Activated effector memory CD4-positive, alpha-beta T cell treated with Interleukin-2 at 50 U/mL for 16 hours (primary cell): ENCODE data around the gene ST8SIA1.

ENCODE experiments used
- DNase-seq: peaks from one replicate; pipeline ENCODE4 v3.0.0-alpha.2; 2020

ST8SIA1 gene

DNA sequence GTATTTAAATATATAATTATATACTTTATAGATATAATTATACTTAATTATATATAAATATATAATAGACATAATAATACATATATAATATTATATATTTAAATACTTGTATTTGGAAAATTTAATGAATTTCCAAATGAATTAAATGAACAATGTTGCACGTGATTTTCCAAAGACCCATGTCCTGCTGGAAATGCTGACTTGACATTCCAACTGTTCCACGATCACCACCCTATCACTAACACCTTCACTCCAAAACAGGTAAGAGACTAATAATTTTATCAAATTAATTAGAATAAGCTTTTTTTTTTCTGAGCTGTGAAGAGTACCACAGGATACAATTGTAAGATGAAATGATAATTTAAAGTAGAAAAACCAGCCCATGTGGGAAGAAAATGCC, 103.4 kb downstream of the ST8SIA1 start:
- no peak for DNase-seq

DNA sequence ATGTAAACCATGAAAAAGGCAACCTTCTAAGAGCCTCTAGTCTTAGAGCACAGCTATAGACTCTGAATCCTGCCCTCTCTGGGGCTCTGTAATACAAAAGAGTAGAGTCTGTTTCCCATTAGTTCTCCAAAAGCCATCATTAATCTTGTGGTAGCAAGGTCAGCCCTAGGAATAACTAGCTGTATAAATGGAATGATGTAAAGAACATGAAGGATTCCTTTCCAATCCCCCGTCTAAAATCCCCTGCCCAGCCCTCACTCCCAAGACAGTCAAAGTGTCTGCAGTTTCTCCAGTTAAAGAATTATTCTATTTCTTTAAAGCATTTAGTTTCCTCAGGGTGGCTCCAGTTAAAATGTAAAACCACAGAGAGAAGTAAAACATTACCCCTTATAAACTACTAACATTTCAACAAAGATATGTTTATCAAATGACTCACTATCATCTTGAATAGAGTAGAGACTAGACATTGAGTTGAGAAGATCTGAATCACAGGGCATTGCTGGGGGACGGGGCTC, 104.2 kb downstream of the ST8SIA1 start:
- no peak for DNase-seq

GRCh38 chr12:22229652-22230279, 104.7 kb downstream of the ST8SIA1 start:
- no peak for DNase-seq

DNA sequence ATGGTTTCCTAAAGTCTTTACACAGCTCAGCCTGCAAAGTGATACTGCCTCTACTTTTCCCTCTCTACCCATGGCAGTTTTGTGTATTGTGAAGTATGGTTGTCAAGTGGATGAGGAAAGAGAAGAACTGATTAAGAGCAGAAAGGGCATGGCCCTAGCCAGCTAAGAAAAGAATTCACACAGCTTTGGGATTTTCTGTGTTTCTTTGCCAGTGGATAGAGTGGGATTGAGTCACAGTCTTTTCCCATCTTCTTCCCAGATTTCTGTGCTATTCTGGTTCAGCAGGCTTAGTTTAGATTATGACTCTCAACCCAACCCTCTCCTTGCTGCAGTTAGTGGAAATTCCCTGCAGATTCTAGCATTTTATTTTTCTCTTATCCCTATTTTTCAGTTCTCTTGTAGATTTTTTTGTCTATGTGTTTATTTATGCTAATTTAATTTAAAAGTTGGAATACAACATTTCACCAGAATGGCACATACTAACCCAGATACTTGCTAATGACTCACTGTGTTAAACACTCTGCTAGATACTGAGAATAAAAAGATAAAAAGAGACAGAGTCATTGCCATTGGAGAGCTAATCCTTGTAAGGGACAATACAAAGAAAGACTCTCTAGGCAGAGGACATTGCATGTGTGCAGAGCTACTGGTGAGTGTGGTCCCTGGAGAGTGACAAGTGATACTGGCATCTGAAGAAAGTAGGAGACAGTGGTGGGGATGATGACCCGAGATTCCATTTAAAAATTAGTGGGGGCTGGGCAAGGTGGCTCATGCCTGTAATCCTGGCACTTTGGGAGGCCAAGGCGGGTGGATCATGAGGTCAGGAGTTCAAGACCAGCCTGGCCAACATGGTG, 106.3 kb downstream of the ST8SIA1 start:
- DNase-seq = no peak

DNA sequence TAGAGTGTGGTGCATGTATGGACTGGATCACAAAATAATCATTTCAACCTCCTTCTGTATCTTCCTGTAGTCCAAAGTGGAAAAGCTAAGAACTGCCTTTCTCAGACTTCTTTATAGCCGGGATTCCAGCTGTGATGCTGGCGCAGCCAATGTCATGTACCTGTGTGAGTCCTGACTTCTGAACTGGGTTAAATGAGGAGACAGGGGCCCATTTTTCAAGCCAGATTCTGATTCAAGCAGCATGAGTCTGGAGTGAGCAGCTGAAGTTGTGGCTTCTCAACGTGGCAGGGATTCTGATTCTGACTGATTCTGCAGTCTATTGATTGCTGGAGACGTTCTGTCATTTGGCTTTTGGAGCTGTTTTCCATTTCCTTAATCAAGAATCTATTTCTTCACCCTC, 111.2 kb downstream of the ST8SIA1 start:
- DNase-seq = no peak

GRCh38 chr12:22217556-22217955, 117.0 kb downstream of the ST8SIA1 start:
- DNase-seq = no peak

- DNase-seq = no peak
Observed at GRCh38 chr12:22215467-22216253, 118.8 kb downstream of the ST8SIA1 start.

GRCh38 chr12:22211128-22211527, 123.4 kb downstream of the ST8SIA1 start:
- DNase-seq = no peak

DNA sequence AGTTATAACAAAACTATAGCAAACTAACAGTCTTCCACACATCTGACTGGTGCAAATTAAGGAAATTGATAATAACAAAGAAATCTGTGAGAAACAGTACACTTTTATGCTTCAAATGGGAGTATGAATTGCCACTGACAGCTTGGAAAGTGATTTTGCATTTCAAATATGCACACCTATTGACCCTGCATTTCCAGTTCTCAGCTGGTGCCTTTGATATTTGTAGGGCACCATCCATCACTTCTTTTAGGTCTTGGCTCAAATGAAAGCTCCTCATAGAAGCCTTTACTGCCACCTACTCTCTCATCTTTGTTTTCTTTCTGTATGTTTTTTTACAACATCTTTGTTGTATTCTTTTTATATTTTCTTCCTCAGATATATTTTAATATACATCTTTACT, 125.1 kb downstream of the ST8SIA1 start:
- no peak for DNase-seq

DNA sequence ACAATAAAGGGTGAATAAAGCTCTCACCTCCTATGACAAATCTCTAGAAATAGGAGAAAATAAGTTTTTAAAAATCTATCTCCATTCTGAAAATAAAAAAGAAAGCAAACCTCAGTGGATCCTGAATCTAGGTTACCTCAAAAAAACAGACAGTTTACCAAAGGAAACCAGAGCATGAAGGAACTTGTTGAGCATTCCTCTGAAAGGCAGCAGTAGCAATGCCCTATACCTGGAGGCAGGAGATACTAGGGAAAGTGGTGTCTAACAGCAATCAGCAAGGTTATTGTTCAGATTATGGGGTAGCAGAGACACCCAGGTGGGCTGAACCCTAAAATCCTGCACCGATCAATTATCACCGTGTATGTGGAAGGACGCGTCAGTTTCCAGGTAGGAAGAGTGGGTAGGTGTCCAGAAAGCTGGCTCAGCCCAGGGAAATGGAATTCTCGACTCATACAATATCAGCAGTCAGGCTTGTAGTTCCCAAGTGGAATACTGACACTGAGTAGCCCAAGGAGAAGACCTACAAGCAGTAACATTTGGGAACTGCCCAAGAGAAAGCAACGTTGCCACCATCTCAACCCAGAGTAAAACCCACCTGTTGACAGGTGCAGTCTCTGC, 128.3 kb downstream of the ST8SIA1 start:
- no peak for DNase-seq

- DNase-seq = no peak
Observed at GRCh38 chr12:22204391-22204790, 130.1 kb downstream of the ST8SIA1 start.

GRCh38 chr12:22202847-22203246, 131.7 kb downstream of the ST8SIA1 start:
- no peak for DNase-seq

- no peak for DNase-seq
Observed at GRCh38 chr12:22201101-22201500, 133.4 kb downstream of the ST8SIA1 start.

DNA sequence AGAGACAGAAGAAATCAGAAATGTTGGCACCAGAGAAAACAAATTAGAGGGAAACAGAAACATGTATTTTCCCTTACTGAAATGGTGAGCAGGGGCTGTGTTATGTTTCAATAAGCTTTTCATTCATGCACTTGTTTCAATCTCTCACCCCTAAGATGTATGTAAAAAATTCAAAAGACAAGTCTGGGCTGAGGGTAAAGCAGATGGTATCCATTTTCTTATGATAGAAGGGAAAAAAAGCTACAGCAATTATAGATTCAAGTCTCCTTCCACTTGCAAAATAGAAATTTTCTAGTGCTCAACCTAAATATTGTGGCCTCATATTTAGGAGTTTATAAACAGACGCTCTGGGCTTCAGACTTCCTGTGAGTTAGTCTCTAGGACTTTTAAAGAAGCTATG, 138.3 kb downstream of the ST8SIA1 start:
- DNase-seq = no peak

DNA sequence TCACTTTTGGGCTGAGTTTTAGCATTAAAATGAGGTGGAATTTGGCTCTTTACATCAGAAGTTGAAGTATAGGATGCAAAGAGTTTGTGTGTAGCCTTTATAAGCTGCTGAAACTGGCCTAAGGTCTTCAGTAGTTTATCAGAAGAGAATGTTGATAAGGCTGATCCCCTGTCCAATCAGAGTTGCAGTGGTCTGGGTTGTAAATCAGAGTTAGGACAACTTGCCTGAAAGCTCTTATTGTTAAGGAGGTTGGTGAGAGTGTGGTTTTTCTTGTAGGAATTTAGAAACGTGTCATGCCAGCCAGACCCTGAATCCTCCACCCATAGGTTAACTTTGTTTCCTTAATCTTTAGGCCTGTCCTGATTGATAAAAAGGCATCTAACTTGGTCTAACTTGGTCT, 143.5 kb downstream of the ST8SIA1 start:
- no peak for DNase-seq

DNA sequence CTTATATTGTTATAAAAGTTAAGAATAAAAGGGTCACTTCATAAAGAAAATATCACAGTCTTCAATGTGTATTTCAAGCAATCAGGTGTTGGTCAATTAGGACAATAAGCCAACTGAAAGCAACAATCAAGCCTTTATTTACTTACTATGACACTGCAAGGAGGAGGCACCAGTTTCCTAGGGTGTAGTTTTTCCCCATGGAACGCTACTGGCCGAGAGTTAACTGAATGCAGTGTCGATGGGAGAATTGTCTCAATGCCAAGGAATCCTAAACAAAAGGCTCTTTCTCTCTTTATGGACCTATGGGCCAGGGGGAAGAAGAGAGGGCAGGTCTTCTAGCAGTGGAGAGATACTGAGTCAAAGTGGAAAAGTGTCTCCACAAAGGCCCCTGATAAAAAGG, 146.1 kb downstream of the ST8SIA1 start:
- DNase-seq = no peak

- no peak for DNase-seq
Observed at GRCh38 chr12:22180705-22181104, 153.8 kb downstream of the ST8SIA1 start.

DNA sequence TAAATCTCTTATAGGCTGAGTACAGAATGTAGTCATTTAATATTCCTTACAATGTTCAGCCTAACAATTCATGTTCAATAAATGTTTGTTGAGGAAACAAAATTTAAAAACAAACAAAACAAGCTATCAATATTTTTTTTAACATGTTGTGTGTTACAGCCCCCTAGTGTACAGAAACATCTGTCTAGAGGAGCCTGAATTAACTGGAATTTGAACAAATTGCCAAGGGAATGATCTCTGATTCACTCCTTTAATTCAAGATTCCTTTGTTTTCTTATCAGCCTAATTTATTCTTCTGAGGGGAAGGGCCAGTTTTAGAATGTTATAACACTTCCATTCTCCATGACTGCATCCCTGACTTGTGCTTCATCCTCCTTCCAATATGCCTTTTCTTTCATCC, 161.3 kb downstream of the ST8SIA1 start:
- DNase-seq = no peak

- no peak for DNase-seq
Observed at GRCh38 chr12:22172501-22172900, 162.0 kb downstream of the ST8SIA1 start.

GRCh38 chr12:22169376-22169775, 165.1 kb downstream of the ST8SIA1 start:
- DNase-seq = no peak

GRCh38 chr12:22164139-22164538, 170.4 kb downstream of the ST8SIA1 start:
- DNase-seq = no peak

- DNase-seq = peak; percentile 4
Observed at GRCh38 chr12:22163594-22163993, 170.9 kb downstream of the ST8SIA1 start.

- DNase-seq = no peak
Observed at GRCh38 chr12:22160396-22161003, 174.0 kb downstream of the ST8SIA1 start.
